CD4-positive, alpha-beta T cell treated with Interferon gamma for 1 hour (primary cell): Measurements from ENCODE around the gene PALLD.
A peak's percentile ranks its signal among the peaks of the same experiment; 100 is the strongest.
"Not testable (repeated sequence)": the region's sequence is repeated elsewhere in the genome, so short reads cannot be mapped to it uniquely, and the experiment has no call there.

Experiments used
- DNase-seq: peaks from one replicate; pipeline ENCODE4 v3.0.0-alpha.2; 2020

PALLD gene

GRCh38 chr4:168496834-168497233, at the start of gene PALLD:
PALLD (plus strand) TSS chr4:168497052.
- DNase-seq: no peak

GRCh38 chr4:168449063-168449462, 47.8 kb upstream of the PALLD start:
- not testable (repeated sequence) for DNase-seq

- peak; percentile 42 for DNase-seq
These were observed 47.0 kb upstream of the PALLD start for GRCh38 chr4:168449719-168450452.

- DNase-seq: no peak
These were observed 45.5 kb upstream of the PALLD start for GRCh38 chr4:168451331-168451730.

- DNase-seq: no peak
These were observed 45.0 kb upstream of the PALLD start for GRCh38 chr4:168451744-168452390.

GRCh38 chr4:168453146-168453545, 43.7 kb upstream of the PALLD start:
- DNase-seq: no peak

GRCh38 chr4:168458256-168458655, 38.6 kb upstream of the PALLD start:
- DNase-seq: not testable (repeated sequence)

- DNase-seq: no peak
These were observed 35.0 kb upstream of the PALLD start for GRCh38 chr4:168461821-168462220.

GRCh38 chr4:168472920-168473319, 23.9 kb upstream of the PALLD start:
- no peak for DNase-seq

GRCh38 chr4:168474660-168475320, 22.1 kb upstream of the PALLD start:
- DNase-seq: no peak

- no peak for DNase-seq
These were observed 21.1 kb upstream of the PALLD start for GRCh38 chr4:168475745-168476144.

- no peak for DNase-seq
These were observed 18.0 kb upstream of the PALLD start for GRCh38 chr4:168478868-168479267.

GRCh38 chr4:168480931-168481611, 15.8 kb upstream of the PALLD start:
- DNase-seq: peak; percentile 54

- no peak for DNase-seq
These were observed 13.0 kb upstream of the PALLD start for GRCh38 chr4:168483811-168484210.

GRCh38 chr4:168484626-168485025, 12.2 kb upstream of the PALLD start:
- no peak for DNase-seq

GRCh38 chr4:168485156-168485910, 11.5 kb upstream of the PALLD start:
- no peak for DNase-seq

GRCh38 chr4:168486912-168487281, 10.0 kb upstream of the PALLD start:
- peak; percentile 16 for DNase-seq

- no peak for DNase-seq
These were observed 9.4 kb upstream of the PALLD start for GRCh38 chr4:168487282-168488035.

GRCh38 chr4:168488869-168489274, 8.0 kb upstream of the PALLD start:
- DNase-seq: no peak

- DNase-seq: no peak
These were observed 7.2 kb upstream of the PALLD start for GRCh38 chr4:168489616-168490015.

GRCh38 chr4:168490711-168491110, 6.1 kb upstream of the PALLD start:
- DNase-seq: no peak

- no peak for DNase-seq
These were observed 5.3 kb upstream of the PALLD start for GRCh38 chr4:168491563-168491962.
